Endothelial cell (in vitro differentiated cells): Measurements from ENCODE around the gene DCUN1D1. TPM values are rescaled to one million over a fixed set of nuclear protein-coding genes. Genes with fewer than 3 reads are reported as not detected.
A peak's percentile ranks its signal among the peaks of the same experiment; 100 is the strongest.

Experiments
- DNase-seq: peaks from one replicate; pipeline ENCODE4 v3.0.0; 2021; ENCODE audit warnings: low spot score
- H3K27ac Mint-ChIP-seq: one replicate; pipeline ENCODE4 v1.8.0; 2021; ENCODE audit warnings: mixed read lengths, inconsistent platforms; ENCODE audit not compliant: unreplicated experiment
- H3K27me3 Mint-ChIP-seq: one replicate; pipeline ENCODE4 v1.8.0; 2021; ENCODE audit warnings: mild to moderate bottlenecking, moderate library complexity, mixed read lengths, inconsistent platforms; ENCODE audit not compliant: unreplicated experiment
- H3K36me3 Mint-ChIP-seq: one replicate; pipeline ENCODE4 v1.8.0; 2021; ENCODE audit warnings: mild to moderate bottlenecking, low read depth, mixed read lengths, inconsistent platforms; ENCODE audit not compliant: unreplicated experiment
- H3K4me1 Mint-ChIP-seq: one replicate; pipeline ENCODE4 v1.8.0; 2021; ENCODE audit warnings: mild to moderate bottlenecking, mixed read lengths, inconsistent platforms; ENCODE audit not compliant: unreplicated experiment
- H3K4me3 Mint-ChIP-seq: one replicate; pipeline ENCODE4 v1.8.0; 2021; ENCODE audit warnings: mild to moderate bottlenecking, mixed read lengths, inconsistent platforms; ENCODE audit not compliant: unreplicated experiment
- H3K9me3 Mint-ChIP-seq: one replicate; pipeline ENCODE4 v1.8.0; 2021; ENCODE audit warnings: mixed read lengths, inconsistent platforms; ENCODE audit not compliant: unreplicated experiment
- total RNA-seq: library from RNA; stranded (reverse); fragmentation: NEBNext Ultra II Directional; extraction: Animal tissue kit (Norgen Biotek cat#: 25700); gene quantifications from one replicate; pipeline ENCODE4 v1.2.1, GENCODE V29; 2021; ENCODE audit not compliant: unreplicated experiment
- TF ChIP-seq, protein P1 (sequence below): fragments of 200-600 bp; sonication (generic); IDR thresholded peaks from one replicate; pipeline ENCODE4 v1.5.0; 2021; ENCODE audit warnings: antibody characterized with exemption; ENCODE audit not compliant: unreplicated experiment

Gene DCUN1D1
- total RNA-seq, 1 donor from 2014 or later, result 48.1 TPM

DNA sequence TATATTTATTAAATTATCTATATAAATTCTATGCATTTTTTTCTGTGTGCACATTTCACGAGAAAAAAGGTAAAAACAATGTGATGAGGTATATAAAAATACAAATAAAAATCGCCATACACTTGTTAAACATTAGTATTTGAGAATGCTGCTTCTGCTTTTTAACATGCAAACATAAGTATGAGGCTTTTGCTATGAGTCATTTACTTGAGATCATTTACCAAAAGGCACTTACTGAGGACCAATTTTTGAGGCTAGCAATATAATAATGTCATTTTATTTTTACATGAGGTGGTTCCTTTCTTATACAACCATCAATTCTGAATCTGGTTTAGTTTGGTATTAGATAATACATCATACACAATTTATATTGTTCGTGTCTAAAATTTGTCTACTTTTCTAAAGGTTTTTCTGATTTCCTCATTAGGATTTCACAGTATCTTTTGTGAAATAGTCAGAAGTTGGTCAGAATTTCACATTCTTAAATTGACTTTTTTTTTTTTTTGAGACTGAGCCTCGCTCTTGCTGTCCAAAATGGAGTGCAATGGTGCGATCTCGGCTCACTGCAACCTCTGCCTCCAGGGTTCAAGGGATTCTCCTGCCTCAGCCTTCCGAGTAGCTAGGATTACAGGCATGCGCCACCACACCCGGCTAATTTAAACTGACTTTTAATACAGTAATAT is 25.6 kb downstream of the DCUN1D1 start:
- H3K27ac Mint-ChIP-seq, result no peak overlapping the region
- H3K4me1 Mint-ChIP-seq, result peaks cover 2% of the 10 kb centered on the region
- DNase-seq, result no peak
- peaks cover 3% of the 10 kb centered on the region for H3K27me3 Mint-ChIP-seq
- TF ChIP-seq, protein P1, sequence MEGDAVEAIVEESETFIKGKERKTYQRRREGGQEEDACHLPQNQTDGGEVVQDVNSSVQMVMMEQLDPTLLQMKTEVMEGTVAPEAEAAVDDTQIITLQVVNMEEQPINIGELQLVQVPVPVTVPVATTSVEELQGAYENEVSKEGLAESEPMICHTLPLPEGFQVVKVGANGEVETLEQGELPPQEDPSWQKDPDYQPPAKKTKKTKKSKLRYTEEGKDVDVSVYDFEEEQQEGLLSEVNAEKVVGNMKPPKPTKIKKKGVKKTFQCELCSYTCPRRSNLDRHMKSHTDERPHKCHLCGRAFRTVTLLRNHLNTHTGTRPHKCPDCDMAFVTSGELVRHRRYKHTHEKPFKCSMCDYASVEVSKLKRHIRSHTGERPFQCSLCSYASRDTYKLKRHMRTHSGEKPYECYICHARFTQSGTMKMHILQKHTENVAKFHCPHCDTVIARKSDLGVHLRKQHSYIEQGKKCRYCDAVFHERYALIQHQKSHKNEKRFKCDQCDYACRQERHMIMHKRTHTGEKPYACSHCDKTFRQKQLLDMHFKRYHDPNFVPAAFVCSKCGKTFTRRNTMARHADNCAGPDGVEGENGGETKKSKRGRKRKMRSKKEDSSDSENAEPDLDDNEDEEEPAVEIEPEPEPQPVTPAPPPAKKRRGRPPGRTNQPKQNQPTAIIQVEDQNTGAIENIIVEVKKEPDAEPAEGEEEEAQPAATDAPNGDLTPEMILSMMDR, result no peak
- H3K36me3 Mint-ChIP-seq, result peaks cover 27% of the 10 kb centered on the region
- no peaks in the 10 kb centered on the region for H3K9me3 Mint-ChIP-seq
- H3K4me3 Mint-ChIP-seq, result no peak overlapping the region

DNA sequence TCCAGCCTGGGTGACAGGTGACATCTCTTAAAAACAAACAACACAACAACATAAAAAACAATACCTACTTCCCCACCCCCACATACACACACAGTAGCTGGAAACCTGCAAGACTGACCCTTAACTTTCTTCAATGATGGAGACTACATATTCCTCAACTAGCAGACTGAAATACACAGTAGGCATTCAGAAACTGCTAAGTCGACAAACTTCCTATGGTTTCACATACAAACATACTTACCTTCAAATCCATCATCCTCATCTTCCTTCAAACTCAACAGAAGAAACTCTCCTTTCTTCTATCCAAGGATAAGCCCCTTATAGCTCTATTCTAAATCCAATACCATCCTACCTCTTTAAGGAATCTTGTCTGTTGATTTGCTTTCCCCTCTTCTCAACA is 30.6 kb downstream of the DCUN1D1 start:
- Mint-ChIP-seq H3K4me3 (no peak overlapping the region), H3K4me1 (peaks cover 11% of the 10 kb centered on the region), H3K9me3 (no peaks in the 10 kb centered on the region), H3K27ac (no peak overlapping the region), H3K27me3 (peaks cover 3% of the 10 kb centered on the region), H3K36me3 (peaks cover 39% of the 10 kb centered on the region)
- TF ChIP-seq, protein P1, result no peak
- DNase-seq, result no peak

DNA sequence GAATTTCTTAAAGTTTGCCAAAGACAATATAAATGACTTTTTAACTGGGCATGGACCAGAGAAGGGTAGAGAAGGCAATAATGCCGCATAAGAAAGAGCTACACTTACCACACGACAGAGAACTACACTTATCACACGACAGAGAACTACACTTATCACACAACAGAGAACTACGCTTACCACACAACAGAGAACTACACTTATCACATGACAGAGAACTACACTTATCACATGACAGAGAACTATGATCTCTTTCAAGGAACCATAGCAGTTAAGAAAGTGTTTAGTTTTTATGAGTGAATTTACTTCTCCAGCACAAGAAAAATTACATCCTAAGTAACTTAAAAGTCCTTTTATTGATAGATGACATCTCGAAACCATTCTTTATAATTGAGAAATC is 32.0 kb downstream of the DCUN1D1 start:
- TF ChIP-seq, protein P1, result no peak
- peaks cover 3% of the 10 kb centered on the region for H3K27me3 Mint-ChIP-seq
- H3K4me3 Mint-ChIP-seq, result no peak overlapping the region
- H3K9me3 Mint-ChIP-seq, result no peaks in the 10 kb centered on the region
- H3K27ac Mint-ChIP-seq, result peak overlapping the region; percentile 17
- DNase-seq, result no peak
- H3K4me1 Mint-ChIP-seq, result peaks cover 14% of the 10 kb centered on the region
- peaks cover 40% of the 10 kb centered on the region for H3K36me3 Mint-ChIP-seq

DNA sequence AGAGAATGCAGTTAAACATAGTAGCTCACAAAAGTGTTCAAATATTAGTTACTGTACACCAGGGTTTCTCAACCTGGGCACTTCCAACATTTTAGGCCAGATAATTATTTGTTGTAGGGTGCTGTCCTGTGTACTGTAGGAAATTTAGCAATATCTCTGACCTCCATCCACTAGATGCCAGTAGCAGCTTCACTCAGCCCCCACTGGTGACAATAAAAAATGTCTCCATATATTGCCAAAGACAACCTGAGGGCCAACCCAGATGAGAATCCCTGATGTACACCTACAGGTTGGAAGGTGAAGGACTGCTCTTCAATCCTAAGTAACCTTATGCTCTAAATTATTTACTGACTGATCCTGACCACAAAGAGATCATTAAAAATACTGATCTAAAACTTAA is 32.5 kb downstream of the DCUN1D1 start:
- H3K27ac Mint-ChIP-seq, result no peak overlapping the region
- H3K4me3 Mint-ChIP-seq, result no peak overlapping the region
- DNase-seq, result no peak

DNA sequence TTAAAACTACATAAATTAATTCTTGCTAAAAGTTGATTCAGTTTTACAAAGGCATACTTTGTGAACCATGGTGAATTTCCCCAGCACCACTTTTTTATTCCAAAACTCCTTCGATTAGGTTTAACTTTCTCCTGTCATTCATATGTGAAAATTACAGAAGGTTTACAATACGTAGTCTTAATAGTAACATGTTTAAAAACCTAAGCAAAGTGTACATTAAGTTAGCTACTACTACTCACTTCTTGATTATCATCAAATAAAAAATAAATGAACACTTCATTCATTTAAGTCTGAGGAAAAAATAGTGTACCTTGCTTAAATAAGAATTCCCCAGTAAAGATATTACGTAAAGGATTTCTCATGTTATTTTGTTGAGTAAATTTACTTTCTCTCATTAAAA is 38.6 kb downstream of the DCUN1D1 start:
- TF ChIP-seq, protein P1, result no peak
- no peaks in the 10 kb centered on the region for H3K27me3 Mint-ChIP-seq
- H3K4me1 Mint-ChIP-seq, result peaks cover 32% of the 10 kb centered on the region
- no peaks in the 10 kb centered on the region for H3K9me3 Mint-ChIP-seq
- H3K36me3 Mint-ChIP-seq, result peaks cover 17% of the 10 kb centered on the region
- no peak overlapping the region for H3K27ac Mint-ChIP-seq
- H3K4me3 Mint-ChIP-seq, result no peak overlapping the region
- no peak for DNase-seq

More for the DNA sequence above, 32.5 kb downstream of the DCUN1D1 start:
- Mint-ChIP-seq H3K4me1 (peaks cover 14% of the 10 kb centered on the region), H3K9me3 (no peaks in the 10 kb centered on the region), H3K27me3 (peaks cover 3% of the 10 kb centered on the region), H3K36me3 (peaks cover 38% of the 10 kb centered on the region)
- TF ChIP-seq, protein P1, result no peak
